HG03097 (cell line): ENCODE results near the gene CT45A1.
A peak's percentile ranks its signal among the peaks of the same experiment; 100 is the strongest.
"Not testable (repeated sequence)": the region's sequence is repeated elsewhere in the genome, so short reads cannot be mapped to it uniquely, and the experiment has no call there.

ENCODE experiments used
- ATAC-seq: cut with Tn5 transposase; IDR thresholded peaks from one replicate; pipeline ENCODE4 v1.9.1; 2021; ENCODE audit not compliant: unreplicated experiment, low FRiP score

The CT45A1 gene, protein sequence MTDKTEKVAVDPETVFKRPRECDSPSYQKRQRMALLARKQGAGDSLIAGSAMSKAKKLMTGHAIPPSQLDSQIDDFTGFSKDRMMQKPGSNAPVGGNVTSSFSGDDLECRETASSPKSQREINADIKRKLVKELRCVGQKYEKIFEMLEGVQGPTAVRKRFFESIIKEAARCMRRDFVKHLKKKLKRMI

DNA sequence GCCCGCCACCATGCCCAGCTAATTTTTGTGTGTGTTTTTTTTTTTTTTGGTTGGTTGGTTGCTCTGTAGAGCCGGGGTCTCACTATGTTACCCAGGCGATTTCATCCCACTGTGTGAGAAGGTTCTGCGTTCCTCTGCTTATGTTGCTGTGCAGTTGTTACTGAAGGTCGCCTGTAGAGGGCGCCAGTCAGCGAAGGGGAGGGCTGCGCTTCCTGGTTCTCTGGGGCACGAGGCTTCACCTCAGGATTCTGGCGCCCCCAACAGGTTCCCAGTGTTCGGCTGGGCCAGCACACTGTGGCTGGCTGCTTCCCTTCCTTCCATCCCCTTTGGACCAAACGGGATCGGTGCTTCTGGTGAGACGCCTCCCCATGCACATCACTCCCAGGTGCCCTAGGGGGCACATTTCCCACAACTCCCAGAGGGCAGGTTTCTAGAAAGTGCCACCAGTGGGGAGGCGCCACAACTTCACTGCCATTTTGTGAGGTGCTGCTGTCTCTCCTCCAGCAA, at the start of gene CT45A1:
Gene CT45A1 (plus strand): TSS at position 457 of the 507 bp plus-strand sequence. CDS start 5,302 bp downstream, outside the sequence.
- not testable (repeated sequence) for ATAC-seq

DNA sequence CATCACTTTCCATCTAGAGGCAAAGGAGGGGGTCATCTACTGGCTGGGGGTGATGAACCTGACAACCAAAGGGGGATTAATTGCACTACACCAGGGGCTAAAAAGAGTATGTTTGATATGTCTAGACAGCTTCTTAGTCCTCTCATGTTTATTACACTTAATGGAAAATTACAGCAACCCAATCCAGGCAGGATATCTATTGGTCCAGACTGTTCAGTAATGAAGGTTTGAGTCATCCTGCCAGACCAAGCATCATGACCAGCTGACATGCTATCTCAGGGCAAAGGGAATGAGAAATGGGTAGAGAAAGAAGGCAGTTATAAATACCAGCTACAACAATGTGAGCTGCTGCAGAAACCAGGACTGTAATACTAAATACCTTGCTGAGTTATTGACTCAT, 40.5 kb upstream of the CT45A1 start:
- ATAC-seq, result not testable (repeated sequence)

DNA sequence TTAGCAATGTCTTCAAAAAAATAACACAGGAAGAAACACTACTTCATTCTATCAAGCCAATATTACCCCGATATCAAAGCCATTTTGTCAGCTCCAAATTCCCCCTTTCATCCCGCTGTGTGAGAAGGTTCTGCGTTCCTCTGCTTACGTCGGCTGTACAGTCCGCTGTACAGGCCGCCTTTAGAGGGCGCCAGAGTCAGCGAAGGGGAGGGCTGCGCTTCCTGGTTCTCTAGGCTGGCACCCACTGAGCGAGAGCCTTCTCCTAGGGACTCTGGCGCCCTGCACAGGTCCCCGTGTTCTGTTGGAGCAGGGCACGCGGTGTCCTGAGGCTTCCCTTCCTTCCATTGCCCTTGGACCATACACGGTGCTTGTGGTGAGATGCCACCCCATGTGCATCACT, 25.3 kb upstream of the CT45A1 start:
- ATAC-seq, result no peak

DNA sequence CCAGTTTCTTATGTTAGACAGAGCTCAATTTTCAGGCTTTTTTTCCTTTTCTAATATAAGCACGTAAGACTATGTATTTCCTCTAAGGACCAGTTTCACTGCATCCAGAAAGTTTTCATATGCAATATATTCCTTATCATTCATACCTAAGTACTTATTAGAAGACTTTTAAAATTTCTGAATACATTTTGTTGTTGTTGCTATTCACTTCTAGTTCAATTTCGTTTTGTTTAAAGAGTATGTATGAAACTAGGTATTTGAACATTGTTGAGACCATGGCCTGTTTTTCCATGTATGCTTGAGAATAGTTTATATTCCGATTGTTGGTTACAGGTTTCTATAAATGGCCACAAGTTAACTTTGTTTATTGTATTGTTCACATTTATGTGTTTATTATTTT, 18.0 kb upstream of the CT45A1 start:
- no peak for ATAC-seq

DNA sequence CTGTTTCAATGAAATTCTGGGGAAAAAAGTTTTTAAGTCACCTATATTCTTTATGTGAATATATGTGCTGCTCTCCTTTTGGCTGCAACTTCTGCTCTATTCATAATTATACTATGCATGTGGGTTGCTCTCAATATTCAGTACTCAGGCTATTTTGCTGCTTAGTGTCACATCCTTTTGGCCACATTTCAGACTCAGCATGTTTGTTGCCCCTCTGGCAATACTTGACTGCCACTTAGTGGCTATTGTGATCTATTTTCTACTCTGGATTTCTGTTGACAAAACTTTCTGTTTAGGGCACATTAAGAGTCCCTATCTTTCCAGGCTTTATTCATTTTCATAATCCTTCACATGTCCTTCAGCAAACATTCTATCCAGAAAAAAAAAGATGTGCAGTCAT, 15.8 kb upstream of the CT45A1 start:
- no peak for ATAC-seq

DNA sequence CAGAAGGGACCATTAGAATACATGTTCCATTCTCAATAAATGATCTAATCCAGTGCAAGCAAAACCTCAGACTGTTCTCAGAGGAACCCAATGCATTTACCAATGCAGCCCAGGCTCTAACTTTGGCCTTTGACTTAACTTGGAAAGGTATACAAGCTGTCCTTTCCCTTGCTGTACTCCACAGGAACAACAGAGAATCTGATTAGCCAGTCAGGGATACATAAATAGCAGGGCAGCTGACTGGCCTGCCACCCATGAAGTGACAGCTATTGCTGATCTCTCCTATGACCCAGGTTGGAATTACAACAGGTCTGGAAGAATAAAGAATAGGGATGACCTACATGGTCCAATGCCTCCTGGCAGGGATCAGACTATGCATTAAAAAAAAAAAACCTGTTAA, 14.5 kb upstream of the CT45A1 start:
- ATAC-seq, result no peak

DNA sequence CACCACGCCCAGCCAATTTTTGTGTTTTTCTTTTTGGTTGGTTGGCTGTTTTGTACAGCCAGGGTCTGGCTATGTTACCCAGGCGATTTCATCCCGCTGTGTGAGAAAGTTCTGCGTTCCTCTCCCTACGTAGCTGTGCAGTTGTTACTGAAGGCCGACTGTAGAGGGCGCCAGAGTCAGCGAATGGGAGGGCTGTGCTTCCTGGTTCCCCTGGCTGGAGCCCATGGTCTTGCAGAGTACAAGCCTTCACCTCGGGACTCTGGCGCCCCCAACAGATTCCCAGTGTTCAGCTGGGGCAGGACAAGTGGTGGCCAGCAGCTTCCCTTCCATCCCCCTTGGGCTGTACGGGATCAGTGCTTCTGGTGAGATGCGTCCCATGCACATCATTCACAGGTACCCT, 5.6 kb upstream of the CT45A1 start:
- ATAC-seq, result no peak

DNA sequence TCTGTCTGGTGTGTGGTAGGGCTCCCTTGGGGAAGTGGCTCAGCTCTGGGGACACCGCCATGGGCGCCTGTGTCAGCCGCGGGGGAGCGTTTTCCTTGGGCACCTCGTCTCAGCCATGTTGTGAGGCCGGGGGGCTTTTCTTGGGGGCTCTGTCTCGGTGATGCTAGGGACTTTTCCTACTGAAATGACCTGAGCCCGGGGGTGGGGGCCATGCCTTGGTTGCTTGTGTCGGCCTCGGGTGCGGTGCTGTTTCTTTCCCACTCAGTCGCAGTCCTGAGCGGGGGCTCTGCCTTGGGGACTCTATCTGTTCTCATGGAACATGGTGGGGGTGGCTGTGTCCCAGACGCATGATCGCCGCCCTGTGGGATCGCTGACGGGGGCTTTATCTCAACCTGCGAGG, 356 bp downstream of the CT45A1 start:
- no peak for ATAC-seq

DNA sequence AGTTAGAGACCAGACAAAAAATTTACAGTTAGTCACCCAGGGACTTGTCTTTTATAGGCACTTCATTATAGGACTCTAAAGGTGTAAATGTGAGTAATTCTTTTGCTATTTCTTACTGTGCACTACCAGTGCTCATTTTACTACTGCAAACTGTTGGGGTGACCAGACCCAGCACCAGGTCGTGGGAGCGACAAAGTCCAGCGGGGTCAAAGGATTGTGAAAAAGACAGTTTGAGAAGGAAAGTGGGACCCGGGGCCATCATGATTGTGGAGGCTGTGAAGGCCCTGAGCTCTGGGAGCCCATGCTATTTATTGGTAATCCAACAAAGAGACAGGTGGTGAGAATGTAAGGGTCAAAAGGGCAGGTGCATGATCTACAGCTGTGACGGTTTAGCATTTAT, 21.2 kb downstream of the CT45A1 start:
- not testable (repeated sequence) for ATAC-seq

DNA sequence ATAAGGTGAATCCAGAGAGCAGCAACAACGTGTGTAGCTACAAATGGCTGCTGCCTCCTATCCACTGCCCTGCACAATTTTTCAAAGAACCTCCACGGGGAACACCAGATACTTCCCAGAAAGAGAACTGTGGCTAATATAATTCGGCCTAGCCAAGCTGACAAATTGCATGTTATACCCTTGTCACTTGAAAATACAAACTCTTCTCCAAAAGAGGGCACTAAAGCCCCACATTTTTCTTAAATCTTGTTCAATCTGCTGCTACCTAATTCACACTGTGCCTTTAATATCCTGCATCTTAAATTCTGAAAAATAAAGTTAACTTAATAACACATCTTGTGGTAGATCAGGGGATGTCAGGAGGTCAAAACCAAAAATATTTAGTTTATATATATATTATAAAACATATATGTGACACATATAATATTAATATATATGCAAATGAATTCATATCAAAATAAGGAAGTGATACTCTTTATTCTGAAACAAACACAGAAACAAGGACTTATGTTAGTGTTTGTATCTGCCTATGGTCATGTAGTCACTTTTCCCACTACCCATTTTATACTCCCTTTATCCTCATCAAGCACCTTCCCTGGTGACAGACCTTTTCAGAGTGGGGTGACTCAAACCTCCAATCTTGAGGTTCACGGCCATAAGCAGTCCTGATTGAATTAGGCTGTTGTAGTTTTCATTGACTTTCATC, 24.1 kb downstream of the CT45A1 start:
- no peak for ATAC-seq

DNA sequence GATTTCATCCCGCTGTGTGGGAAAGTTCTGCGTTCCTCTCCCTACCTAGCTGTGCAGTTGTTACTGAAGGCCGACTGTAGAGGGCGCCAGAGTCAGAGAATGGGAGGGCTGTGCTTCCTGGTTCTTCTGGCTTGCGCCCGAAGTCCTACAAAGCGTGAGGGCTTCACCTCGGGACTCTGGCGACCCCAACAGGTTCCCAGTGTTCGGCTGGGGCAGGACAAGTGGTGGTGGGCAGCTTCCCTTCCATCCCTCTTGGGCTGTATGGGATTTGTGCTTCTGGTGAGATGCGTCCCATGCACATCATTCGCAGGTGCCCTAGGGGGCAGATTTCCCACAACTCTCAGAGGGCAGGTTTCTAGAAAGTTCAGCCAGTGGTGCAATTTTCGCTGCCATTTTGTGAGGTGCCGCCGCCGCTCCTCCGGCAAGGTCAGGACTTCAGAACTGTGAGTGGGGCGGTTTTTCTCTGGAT, 27.3 kb downstream of the CT45A1 start:
- peak; percentile 76 for ATAC-seq

DNA sequence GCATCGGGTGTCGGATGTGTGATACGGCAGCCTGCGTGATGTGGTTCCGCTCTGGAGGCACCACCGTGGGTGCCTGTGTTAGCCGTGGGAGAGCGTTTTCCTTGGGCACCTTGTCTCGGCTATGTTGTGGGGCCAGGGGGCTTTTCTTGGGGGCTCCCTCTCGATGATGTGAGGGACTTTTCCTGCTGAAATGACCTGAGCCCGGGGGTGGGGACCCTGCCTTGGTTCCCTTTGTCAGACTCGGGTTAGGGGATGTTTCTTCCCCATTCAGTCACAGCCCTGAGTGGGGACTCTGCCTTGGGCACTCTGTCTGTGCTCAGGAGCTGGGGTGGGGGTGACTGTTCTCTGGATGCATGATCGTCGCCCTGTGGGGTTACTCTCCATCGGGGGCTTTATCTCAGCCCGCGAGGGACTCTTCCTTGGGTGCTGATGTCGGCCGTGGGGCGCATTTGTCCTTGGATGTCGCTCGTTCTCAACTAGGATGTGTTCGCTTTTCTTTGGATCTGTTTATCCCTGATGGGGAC, 27.8 kb downstream of the CT45A1 start:
- no peak for ATAC-seq

DNA sequence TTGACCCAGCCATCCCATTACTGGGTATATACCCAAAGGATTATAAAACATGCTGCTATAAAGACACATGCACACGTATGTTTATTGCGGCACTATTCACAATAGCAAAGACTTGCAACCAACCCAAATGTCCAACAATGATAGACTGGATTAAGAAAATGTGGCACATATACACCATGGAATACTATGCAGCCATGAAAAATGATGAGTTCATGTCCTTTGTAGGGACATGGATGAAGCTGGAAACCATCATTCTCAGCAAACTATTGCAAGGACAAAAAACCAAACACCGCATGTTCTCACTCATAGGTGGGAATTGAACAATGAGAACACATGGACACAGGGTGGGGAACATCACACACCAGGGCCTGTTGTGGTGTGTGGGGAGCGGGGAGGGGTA, 31.3 kb downstream of the CT45A1 start:
- not testable (repeated sequence) for ATAC-seq

DNA sequence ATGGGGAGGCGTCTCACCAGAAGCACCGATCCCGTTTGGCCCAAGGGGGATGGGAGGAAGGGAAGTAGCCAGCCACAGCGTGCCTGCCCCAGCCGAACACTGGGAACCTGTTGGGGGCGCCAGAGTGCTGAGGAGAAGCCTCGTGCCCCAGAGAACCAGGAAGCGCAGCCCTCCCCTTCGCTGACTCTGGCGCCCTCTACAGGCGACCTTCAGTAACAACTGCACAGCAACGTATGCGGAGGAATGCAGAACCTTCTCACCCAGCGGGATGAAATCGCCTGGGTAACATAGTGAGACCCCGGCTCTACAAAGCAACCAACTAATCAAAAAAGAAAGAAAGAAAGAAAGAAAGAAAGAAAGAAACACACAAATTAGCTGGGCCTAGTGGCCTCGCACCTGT, 54.7 kb downstream of the CT45A1 start, which contains the start of gene CT45A3:
Gene CT45A3 (minus strand): TSS at position 101 of the 400 bp plus-strand sequence. CDS start 3,747 bp downstream, outside the sequence.
- not testable (repeated sequence) for ATAC-seq
